A673 (cell line): ENCODE measurements around the gene IL19. TPM values are rescaled to one million over a fixed set of nuclear protein-coding genes. Genes with fewer than 3 reads are reported as not detected.

Source experiments
- BruUV-seq: library from RNA; stranded (reverse); fragments of 400-500 nt; replicated peaks from 2 replicates; lab custom pipeline; 2021; lab: Mats Ljungman, UMichigan
- CTCF ChIA-PET: fragments of 300-600 bp; sonication (Branson Sonifier 250); formaldehyde crosslinking; loops from one replicate; lab custom pipeline; 2022; ENCODE audit warnings: antibody characterized with exemption; lab: Charles Lee
- POLR2A ChIA-PET: fragments of 300-600 bp; sonication (Branson Sonifier 250); formaldehyde crosslinking; loops from one replicate; lab custom pipeline; 2022; ENCODE audit warnings: antibody characterized with exemption; ENCODE audit not compliant: low non-redundant PET; lab: Charles Lee
- DNase-seq: peaks from one replicate; pipeline ENCODE4 v3.0.0-alpha.2; 2015; ENCODE audit warnings: low spot score
- H3K27ac ChIP-seq: fragments of 200-600 bp; sonication (generic); 2 replicates; pipeline ENCODE4 v1.5.1; 2016; ENCODE audit warnings: mixed run types, low read depth, mild to moderate bottlenecking, mixed read lengths, antibody characterized with exemption, low read length; ENCODE audit not compliant: poor library complexity, severe bottlenecking
- H3K27me3 ChIP-seq: fragments of 200-600 bp; sonication (generic); replicated peaks from 2 replicates; pipeline ENCODE4 v1.6.1; 2017; ENCODE audit warnings: mixed run types, low read depth, mild to moderate bottlenecking, mixed read lengths, antibody characterized with exemption, low read length; ENCODE audit not compliant: insufficient read depth, poor library complexity
- H3K36me3 ChIP-seq: fragments of 200-600 bp; sonication (generic); 2 replicates; pipeline ENCODE4 v1.6.1; 2016; ENCODE audit warnings: mixed run types, mild to moderate bottlenecking, mixed read lengths, antibody characterized with exemption, low read length; ENCODE audit not compliant: insufficient read depth, poor library complexity, severe bottlenecking
- H3K4me1 ChIP-seq: fragments of 200-600 bp; sonication (generic); 2 replicates; pipeline ENCODE4 v1.6.1; 2017; ENCODE audit warnings: mixed run types, mild to moderate bottlenecking, mixed read lengths, antibody characterized with exemption, low read length; ENCODE audit not compliant: insufficient read depth, poor library complexity, severe bottlenecking
- H3K4me3 ChIP-seq: fragments of 200-600 bp; sonication (generic); 2 replicates; pipeline ENCODE4 v1.5.1; 2016; ENCODE audit warnings: low read depth, mixed run types, mild to moderate bottlenecking, mixed read lengths, low read length; ENCODE audit not compliant: poor library complexity, severe bottlenecking
- H3K9me3 ChIP-seq: fragments of 200-600 bp; sonication (generic); 2 replicates; pipeline ENCODE4 v1.6.1; 2016; ENCODE audit warnings: mixed run types, low read depth, mild to moderate bottlenecking, mixed read lengths, antibody characterized with exemption, low read length; ENCODE audit not compliant: poor library complexity, severe bottlenecking
- CTCF ChIP-seq: fragments of 300-800, 200-600 bp; sonication (generic); conservative IDR thresholded peaks from 2 replicates; pipeline ENCODE4 v1.5.1; 2017; ENCODE audit warnings: low read depth, mild to moderate bottlenecking, antibody characterized with exemption, low read length, moderate library complexity, mixed read lengths
- EZH2 ChIP-seq: fragments of 200-600 bp; sonication (generic); IDR thresholded peaks from 2 replicates; pipeline ENCODE4 v1.6.1; 2017; ENCODE audit warnings: borderline replicate concordance, low read depth, mild to moderate bottlenecking, mixed read lengths, antibody characterized with exemption, low read length; ENCODE audit not compliant: poor library complexity, severe bottlenecking
- intact Hi-C: fragments of 100-400 bp; cut with micrococcal nuclease; formaldehyde crosslinking; loops from one replicate; pipeline ENCODE4 v1.10.0; 2022; ENCODE audit not compliant: unreplicated experiment
- total RNA-seq: library from RNA; stranded (reverse); gene quantifications from 2 replicates; pipeline ENCODE4 v1.2.3, GENCODE V29; 2021

IL19 gene
- total RNA-seq, 1 experiment from 2014 or later = not detected

GRCh38 chr1:206793620-206794019, 23.0 kb downstream of the IL19 start:
- POLR2A ChIA-PET = no interaction called here
- CTCF ChIA-PET = no interaction called here
- Histone ChIP-seq H3K9me3 (no peaks in the 10 kb centered on the region), H3K4me1 (no peaks in the 10 kb centered on the region), H3K4me3 (no peak overlapping the region), H3K27ac (no peak overlapping the region), H3K36me3 (no peaks in the 10 kb centered on the region), H3K27me3 (peaks cover 2% of the 10 kb centered on the region)
- intact Hi-C loops = no loop called here
- no peak for DNase-seq
- BruUV-seq = no TSS peak
- no peak for TF ChIP-seq EZH2
- TF ChIP-seq CTCF = no peak

- POLR2A ChIA-PET = no interaction called here
- no peaks in the 10 kb centered on the region for H3K36me3 ChIP-seq
These were observed 23.8 kb downstream of the IL19 start for GRCh38 chr1:206794294-206794908.

GRCh38 chr1:206796116-206796515, 25.5 kb downstream of the IL19 start:
- Histone ChIP-seq H3K27ac (no peak overlapping the region), H3K36me3 (no peaks in the 10 kb centered on the region), H3K4me3 (no peak overlapping the region), H3K9me3 (no peaks in the 10 kb centered on the region), H3K4me1 (no peaks in the 10 kb centered on the region), H3K27me3 (no peaks in the 10 kb centered on the region)
- ChIA-PET CTCF (no interaction called here), POLR2A (no interaction called here)
- intact Hi-C loops = no loop called here
- BruUV-seq = no TSS peak
- no peak for DNase-seq
- TF ChIP-seq CTCF (no peak), EZH2 (no peak)

More at GRCh38 chr1:206794294-206794908, 23.8 kb downstream of the IL19 start:
- DNase-seq = no peak
- CTCF ChIA-PET = no interaction called here
- Histone ChIP-seq H3K9me3 (no peaks in the 10 kb centered on the region), H3K27ac (no peak overlapping the region), H3K27me3 (no peaks in the 10 kb centered on the region), H3K4me1 (no peaks in the 10 kb centered on the region), H3K4me3 (no peak overlapping the region)
- intact Hi-C loops = no loop called here
- TF ChIP-seq EZH2 (no peak), CTCF (no peak)
- BruUV-seq = no TSS peak
